Measurements from ENCODE around the gene TTC23L.

- TF ChIP-seq CTCF (IDR thresholded peaks at IDR 0.05), result peak in 3 of 6 experiments; percentile 11 to 48 (median 29)
- peak; percentile 59 to 66 for TF ChIP-seq POLR2A (IDR thresholded peaks at IDR 0.05)
These were observed 76.3 kb downstream of the TTC23L start, which contains the start of the genes BRIX1 and RAD1 for GRCh38 chr5:34915139-34915855.
